H1 (cell line): ENCODE measurements around the gene TMBIM6. TPM values are rescaled to one million over a fixed set of nuclear protein-coding genes. Genes with fewer than 3 reads are reported as not detected.
A peak's percentile ranks its signal among the peaks of the same experiment; 100 is the strongest.

Source experiments
- ATF2 ChIP-seq: IDR thresholded peaks from 2 replicates; pipeline ENCODE4 v1.6.1; 2012; ENCODE audit warnings: low read length, inconsistent platforms
- BACH1 ChIP-seq: IDR thresholded peaks from 2 replicates; pipeline ENCODE4 v1.6.1; 2012; ENCODE audit warnings: low read length, improper control_type of control experiment
- CEBPB ChIP-seq: IDR thresholded peaks from 2 replicates; pipeline ENCODE4 v1.6.1; 2012; ENCODE audit warnings: low read depth, low read length
- CHD1 ChIP-seq: IDR thresholded peaks from 2 replicates; pipeline ENCODE4 v1.6.1; 2012; ENCODE audit warnings: low read depth, low read length, improper control_type of control experiment
- CREB1 ChIP-seq: IDR thresholded peaks from 2 replicates; pipeline ENCODE4 v1.6.1; 2012; ENCODE audit warnings: inconsistent platforms
- GABPA ChIP-seq: IDR thresholded peaks from 2 replicates; pipeline ENCODE4 v1.6.1; 2011; ENCODE audit warnings: mild to moderate bottlenecking, low read length, moderate library complexity, borderline replicate concordance; ENCODE audit not compliant: insufficient read depth
- GTF2F1 ChIP-seq: IDR thresholded peaks from 2 replicates; pipeline ENCODE4 v1.6.1; 2012; ENCODE audit warnings: low read depth, low read length, improper control_type of control experiment, borderline replicate concordance
- HDAC2 ChIP-seq, 2 experiments: fragments of 300-600 bp in 1 of 2; sonication (generic) in 1 of 2; IDR thresholded peaks; 2 replicates each; pipeline ENCODE4 v1.6.1; 2011 to 2012; ENCODE audit warnings: low read depth in 2 of 2, low read length in 2 of 2, mild to moderate bottlenecking in 2 of 2, moderate library complexity in 2 of 2, borderline replicate concordance in 1 of 2, inconsistent platforms in 1 of 2
- JUN ChIP-seq: IDR thresholded peaks from 2 replicates; pipeline ENCODE4 v1.6.1; 2011; ENCODE audit warnings: low read depth, mild to moderate bottlenecking, improper control_type of control experiment, low read length
- KDM4A ChIP-seq: IDR thresholded peaks from one replicate; pipeline ENCODE4 v1.7.1; 2012; ENCODE audit warnings: low read depth, mild to moderate bottlenecking, moderate library complexity, low read length, inconsistent platforms; ENCODE audit not compliant: severe bottlenecking
- KDM5A ChIP-seq: fragments of 200-600 bp; IDR thresholded peaks from 2 replicates; pipeline ENCODE4 v1.7.1; 2012; ENCODE audit warnings: mild to moderate bottlenecking, low read length, inconsistent platforms, mixed read lengths
- MAFK ChIP-seq: IDR thresholded peaks from 2 replicates; pipeline ENCODE4 v1.6.1; 2012; ENCODE audit warnings: low read depth, mild to moderate bottlenecking, improper control_type of control experiment, low read length
- PHF8 ChIP-seq: fragments of 200-600 bp; sonication (generic); conservative IDR thresholded peaks from 2 replicates; pipeline ENCODE4 v1.7.1; 2012; ENCODE audit warnings: low read depth, mild to moderate bottlenecking, inconsistent platforms, low read length, moderate library complexity
- POLR2AphosphoS5 ChIP-seq: IDR thresholded peaks from 2 replicates; pipeline ENCODE4 v1.6.1; 2011; ENCODE audit warnings: low read depth, low read length
- RAD21 ChIP-seq, 2 experiments: IDR thresholded peaks in 1 of 2; conservative IDR thresholded peaks in 1 of 2; 2 replicates each; pipeline ENCODE4 v1.6.1; 2011; ENCODE audit warnings: low read depth in 2 of 2, low read length in 2 of 2, improper control_type of control experiment in 1 of 2, inconsistent platforms in 1 of 2, mild to moderate bottlenecking in 1 of 2, moderate library complexity in 1 of 2
- SP1 ChIP-seq: IDR thresholded peaks from 2 replicates; pipeline ENCODE4 v1.6.1; 2011; ENCODE audit warnings: low read depth, low read length
- SP2 ChIP-seq: IDR thresholded peaks from 2 replicates; pipeline ENCODE4 v1.6.1; 2012; ENCODE audit warnings: mild to moderate bottlenecking, low read length, inconsistent platforms
- SP4 ChIP-seq: IDR thresholded peaks from 2 replicates; pipeline ENCODE4 v1.6.1; 2012; ENCODE audit warnings: low read length, inconsistent platforms
- SUZ12 ChIP-seq: fragments of 200-600 bp; sonication (generic); IDR thresholded peaks from 2 replicates; pipeline ENCODE4 v1.6.1; 2012; ENCODE audit warnings: mild to moderate bottlenecking, inconsistent platforms, low read length, moderate library complexity, mixed read lengths
- TAF1 ChIP-seq: IDR thresholded peaks from 2 replicates; pipeline ENCODE4 v1.6.1; 2011; ENCODE audit warnings: mild to moderate bottlenecking, low read depth, low read length
- TAF7 ChIP-seq: optimal IDR thresholded peaks from 2 replicates; pipeline ENCODE3; 2011; ENCODE audit warnings: low read depth, mild to moderate bottlenecking, inconsistent platforms, low read length, moderate library complexity, borderline replicate concordance
- polyA plus RNA-seq, 7 experiments: library from polyadenylated mRNA; depleted of rRNA in 3 of 7; stranded (reverse) in 5 of 7; unstranded in 2 of 7; fragments of >200 nt in 5 of 7; fragments of 200-250 nt in 2 of 7; gene quantifications; 1 replicate in 5 of 7; 2 replicates in 1 of 7; 4 replicates in 1 of 7; pipeline versions ENCODE4 v1.2.1 to v1.2.3, GENCODE V29; 2011 to 2013; ENCODE audit warnings: missing spikeins in 2 of 7, mixed read lengths in 2 of 7
- total RNA-seq: library from RNA; stranded (reverse); fragmentation: NEBNext Ultra II Directional; extraction: Animal tissue kit (Norgen Biotek cat#: 25700); gene quantifications from 2 replicates; pipeline ENCODE4 v1.2.1, GENCODE V29; 2021
- TF ChIP-seq, protein P1 (sequence below): IDR thresholded peaks from 2 replicates; pipeline ENCODE4 v1.6.1; 2011; ENCODE audit warnings: low read length, improper control_type of control experiment

Gene TMBIM6
- total and polyA plus RNA-seq, 2 of the 8 experiments (the other 6 are each of a cell fraction or from before 2014, with no cell fraction given) = 423 to 556 TPM

DNA sequence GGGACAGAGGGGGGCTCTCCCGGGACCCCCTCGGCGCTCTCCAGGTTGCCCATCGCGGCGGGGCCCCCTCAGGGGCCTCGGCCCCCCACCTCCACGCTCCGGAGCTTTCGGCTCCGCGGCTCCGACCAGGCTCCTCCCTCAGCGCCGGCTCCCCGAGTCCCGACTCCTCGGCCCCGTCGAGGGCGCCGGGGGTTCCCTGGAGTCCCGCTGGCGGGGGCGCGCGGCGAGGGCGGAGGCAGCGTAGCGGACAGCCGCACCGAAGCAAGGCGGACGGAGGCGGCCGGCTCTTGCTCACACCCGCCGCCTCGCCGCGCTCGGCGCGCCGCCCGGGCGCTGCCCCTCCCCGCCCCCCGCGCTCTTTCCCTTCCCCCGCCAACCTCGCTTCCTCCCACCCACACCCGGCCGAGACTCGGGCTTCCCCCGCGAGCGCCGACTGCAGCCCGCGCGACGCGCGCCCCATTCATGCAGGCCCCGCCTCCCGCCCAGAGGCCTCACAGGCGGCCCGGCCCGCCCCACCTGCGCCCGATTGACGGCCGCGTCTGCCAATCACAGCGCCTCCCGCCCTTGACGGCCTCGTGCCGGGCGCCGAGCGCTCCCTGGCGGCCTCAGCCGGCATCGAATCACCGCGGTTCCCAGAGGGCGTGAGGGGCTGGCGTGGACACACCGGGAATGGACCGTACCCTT, 34.1 kb upstream of the TMBIM6 start, which contains the start of gene FMNL3 (continued):
- TF ChIP-seq KDM4A (peak; percentile 92), SUZ12 (no peak), TAF1 (0 out of 2 replicates have a peak, but pooled peaks have one; percentile 31), SP2 (peak; percentile 64), GTF2F1 (0 out of 2 replicates have a peak, but pooled peaks have one; percentile 24), BACH1 (peak; percentile 52; the same call in 1 of the 2 replicates), SP1 (peak; percentile 95), MAFK (no peak), PHF8 (peak; percentile 59), CHD1 (no peak), GABPA (no peak), RAD21 (IDR thresholded peaks at IDR 0.05 in 1 of 2, conservative IDR thresholded peaks at IDR 0.05 in 1 of 2; ENCODE audit: low read depth in 2 of 2, low read length in 2 of 2) (peak; percentile 92 to 98), KDM5A (no peak), HDAC2 (IDR thresholded peaks at IDR 0.05; ENCODE audit: borderline replicate concordance in 1 of 2, low read depth in 2 of 2, low read length in 2 of 2) (peak in 1 of 2 experiments; percentile 19; a peak in 1 of 4 replicates), ATF2 (no peak), JUN (no peak), CEBPB (no peak), SP4 (peak; percentile 84; the same call in 1 of the 2 replicates), POLR2AphosphoS5 (no peak), TAF7 (no peak), CREB1 (peak; percentile 70; the same call in 1 of the 2 replicates)
- TF ChIP-seq, protein P1, sequence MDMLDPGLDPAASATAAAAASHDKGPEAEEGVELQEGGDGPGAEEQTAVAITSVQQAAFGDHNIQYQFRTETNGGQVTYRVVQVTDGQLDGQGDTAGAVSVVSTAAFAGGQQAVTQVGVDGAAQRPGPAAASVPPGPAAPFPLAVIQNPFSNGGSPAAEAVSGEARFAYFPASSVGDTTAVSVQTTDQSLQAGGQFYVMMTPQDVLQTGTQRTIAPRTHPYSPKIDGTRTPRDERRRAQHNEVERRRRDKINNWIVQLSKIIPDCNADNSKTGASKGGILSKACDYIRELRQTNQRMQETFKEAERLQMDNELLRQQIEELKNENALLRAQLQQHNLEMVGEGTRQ = peak; percentile 34; the same call in 1 of the 2 replicates
